ENCODE data around the gene GULP1.

GRCh38 chr2:188503975-188504374, 212.3 kb downstream of the GULP1 start:
- TF ChIP-seq YY1 (tag by site-specific recombination; IDR thresholded peaks at IDR 0.05) (no peak), CTCF (tag by site-specific recombination; IDR thresholded peaks at IDR 0.05) (no peak), ZBTB21 (tag by site-specific recombination; IDR thresholded peaks at IDR 0.05) (no peak), ZNF292 (tag by site-specific recombination; IDR thresholded peaks at IDR 0.05; ENCODE audit: borderline replicate concordance, low read depth) (no peak), KLF16 (tag by site-specific recombination; IDR thresholded peaks at IDR 0.05) (no peak), KLF10 (tag by site-specific recombination; IDR thresholded peaks at IDR 0.05) (no peak), REST (tag by site-specific recombination; IDR thresholded peaks at IDR 0.05) (no peak), ZNF274 (IDR thresholded peaks at IDR 0.05; ENCODE audit: low read length) (no peak), ZNF274 (tag by site-specific recombination; IDR thresholded peaks at IDR 0.05; ENCODE audit: borderline replicate concordance) (no peak)

All from HEK293 (cell line).